ENCODE results near the gene ISCU.

Gene ISCU

DNA sequence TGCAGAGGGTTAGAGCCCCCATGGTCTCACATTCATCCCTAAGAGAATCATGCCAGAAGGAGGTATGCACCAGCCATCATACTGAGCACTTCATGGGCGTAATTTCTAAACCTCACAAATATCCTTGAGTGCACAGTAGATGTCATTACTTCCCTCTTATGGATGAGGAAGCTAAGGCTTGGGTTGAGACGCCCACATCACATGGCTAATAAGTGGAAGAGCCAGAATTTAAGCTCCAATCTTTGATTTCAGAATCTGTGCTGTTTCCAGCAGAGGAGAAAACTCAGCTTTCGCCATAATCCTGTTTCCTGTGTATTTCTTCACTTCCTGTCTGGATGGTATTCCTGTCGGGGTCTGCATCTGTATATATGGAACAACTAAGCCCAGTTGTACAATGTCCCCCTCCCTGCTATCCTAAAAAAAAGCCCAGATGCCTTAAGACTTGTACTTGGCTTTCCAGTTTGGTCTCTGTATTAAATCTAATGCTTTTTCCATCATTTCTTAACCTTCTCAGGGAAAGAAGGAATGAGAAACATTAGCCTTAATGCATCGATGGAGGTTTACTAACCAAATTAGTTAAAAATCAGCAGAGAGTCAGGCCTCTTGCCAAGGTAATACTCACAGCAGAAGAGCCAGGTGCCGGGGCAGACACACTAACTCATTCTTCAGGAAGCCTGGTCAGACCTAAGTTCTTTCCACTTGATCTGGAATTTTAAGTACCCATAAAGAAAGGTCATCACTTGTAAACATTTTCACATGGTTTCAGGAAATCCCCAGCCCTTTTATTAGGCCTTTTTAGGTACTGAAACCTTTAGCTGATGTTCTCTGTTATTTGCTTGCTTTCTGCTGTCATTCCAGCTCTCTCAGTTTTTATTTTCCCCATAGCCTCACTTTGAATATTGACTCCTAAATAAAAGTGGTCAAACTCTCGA, 5.3 kb downstream of the ISCU start:
- in situ Hi-C loops (cut with MboI; ENCODE audit: low sequenced_read_pairs, unreplicated experiment), result loop anchor here (5.0 to 25.0 kb wide), 3 partner anchors 50 to 520 kb away; partner anchors contain the start of genes ALKBH2 and UNG
- TF ChIP-seq, protein P1, sequence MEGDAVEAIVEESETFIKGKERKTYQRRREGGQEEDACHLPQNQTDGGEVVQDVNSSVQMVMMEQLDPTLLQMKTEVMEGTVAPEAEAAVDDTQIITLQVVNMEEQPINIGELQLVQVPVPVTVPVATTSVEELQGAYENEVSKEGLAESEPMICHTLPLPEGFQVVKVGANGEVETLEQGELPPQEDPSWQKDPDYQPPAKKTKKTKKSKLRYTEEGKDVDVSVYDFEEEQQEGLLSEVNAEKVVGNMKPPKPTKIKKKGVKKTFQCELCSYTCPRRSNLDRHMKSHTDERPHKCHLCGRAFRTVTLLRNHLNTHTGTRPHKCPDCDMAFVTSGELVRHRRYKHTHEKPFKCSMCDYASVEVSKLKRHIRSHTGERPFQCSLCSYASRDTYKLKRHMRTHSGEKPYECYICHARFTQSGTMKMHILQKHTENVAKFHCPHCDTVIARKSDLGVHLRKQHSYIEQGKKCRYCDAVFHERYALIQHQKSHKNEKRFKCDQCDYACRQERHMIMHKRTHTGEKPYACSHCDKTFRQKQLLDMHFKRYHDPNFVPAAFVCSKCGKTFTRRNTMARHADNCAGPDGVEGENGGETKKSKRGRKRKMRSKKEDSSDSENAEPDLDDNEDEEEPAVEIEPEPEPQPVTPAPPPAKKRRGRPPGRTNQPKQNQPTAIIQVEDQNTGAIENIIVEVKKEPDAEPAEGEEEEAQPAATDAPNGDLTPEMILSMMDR (IDR thresholded peaks at IDR 0.05; ENCODE audit: borderline replicate concordance, control extremely low read depth, extremely low read depth, insufficient read depth, missing control alignments), result no peak
- no peak for DNase-seq (ENCODE audit: low spot score)

GRCh38 chr12:108568338-108569154, 6.2 kb downstream of the ISCU start:
- in situ Hi-C loops (cut with MboI; ENCODE audit: low sequenced_read_pairs, unreplicated experiment), result loop anchor here (5.0 to 25.0 kb wide), 3 partner anchors 49 to 519 kb away; partner anchors contain the start of genes ALKBH2 and UNG
- TF ChIP-seq, protein P1 (IDR thresholded peaks at IDR 0.05; ENCODE audit: borderline replicate concordance, control extremely low read depth, extremely low read depth, insufficient read depth, missing control alignments), result no peak
- DNase-seq (ENCODE audit: low spot score), result peak; percentile 77

- TF ChIP-seq, protein P1 (IDR thresholded peaks at IDR 0.05; ENCODE audit: borderline replicate concordance, control extremely low read depth, extremely low read depth, insufficient read depth, missing control alignments), result no peak
- in situ Hi-C loops (cut with MboI; ENCODE audit: low sequenced_read_pairs, unreplicated experiment), result loop anchor here (25.0 kb wide), 1 partner anchor 516 kb away; the partner anchor contains the start of genes ALKBH2 and UNG
- DNase-seq (ENCODE audit: low spot score), result no peak
Observed at GRCh38 chr12:108570743-108571608, 8.6 kb downstream of the ISCU start.

DNA sequence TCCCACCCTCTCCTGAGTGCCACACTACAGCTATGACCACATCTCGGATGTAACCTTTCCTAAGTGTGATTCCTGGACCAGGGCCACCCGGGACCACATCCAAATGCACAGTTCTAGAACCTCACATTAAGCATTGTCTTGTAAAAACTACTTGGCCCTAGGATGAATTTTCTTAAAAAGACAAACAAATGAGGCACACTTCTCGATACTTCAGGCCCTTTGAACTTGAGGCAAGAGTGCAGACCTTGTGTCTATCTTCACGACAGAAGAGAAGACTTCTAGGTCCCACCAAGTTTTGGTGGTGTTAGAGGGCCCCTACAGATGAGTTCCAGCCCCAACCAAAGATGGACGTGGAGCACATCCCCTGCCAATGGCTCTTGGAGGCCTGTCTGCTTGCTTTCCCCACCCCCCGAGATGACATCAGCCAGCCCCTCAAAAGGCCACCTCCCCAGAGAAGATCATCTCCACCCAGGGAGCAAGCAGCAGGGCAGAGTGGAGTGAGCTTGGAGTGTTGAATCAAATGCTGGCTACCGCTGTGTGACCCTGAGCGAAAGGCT, 9.3 kb downstream of the ISCU start:
- TF ChIP-seq, protein P1 (IDR thresholded peaks at IDR 0.05; ENCODE audit: borderline replicate concordance, control extremely low read depth, extremely low read depth, insufficient read depth, missing control alignments), result no peak
- in situ Hi-C loops (cut with MboI; ENCODE audit: low sequenced_read_pairs, unreplicated experiment), result loop anchor here (25.0 kb wide), 1 partner anchor 516 kb away; the partner anchor contains the start of genes ALKBH2 and UNG
- DNase-seq (ENCODE audit: low spot score), result no peak

GRCh38 chr12:108572166-108572790, 9.9 kb downstream of the ISCU start:
- DNase-seq (ENCODE audit: low spot score), result no peak
- in situ Hi-C loops (cut with MboI; ENCODE audit: low sequenced_read_pairs, unreplicated experiment), result loop anchor here (25.0 kb wide), 1 partner anchor 515 kb away; the partner anchor contains the start of genes ALKBH2 and UNG
- TF ChIP-seq, protein P1 (IDR thresholded peaks at IDR 0.05; ENCODE audit: borderline replicate concordance, control extremely low read depth, extremely low read depth, insufficient read depth, missing control alignments), result no peak
